GM12878 (cell line): ENCODE data around the gene PABPC1L. TPM values are rescaled to one million over a fixed set of nuclear protein-coding genes. Genes with fewer than 3 reads are reported as not detected.

Experiments
- ATAC-seq: fragments of 200-7000 bp; cut with Tn5 transposase; 3 replicates; pipeline ENCODE4 v1.9.1; 2020; ENCODE audit warnings: mild to moderate bottlenecking, moderate library complexity
- BruUV-seq: library from RNA; stranded (reverse); fragments of 400-500 nt; replicated peaks from 2 replicates; lab custom pipeline; 2021; lab: Mats Ljungman, UMichigan
- CTCF ChIA-PET: fragments of 300-600 bp; sonication (Branson Sonifier 250); formaldehyde crosslinking; extraction: SDS; loops from one replicate; lab custom pipeline; 2021; ENCODE audit warnings: inconsistent platforms; lab: Yijun Ruan, JAX
- POLR2A ChIA-PET: fragments of 350-600 bp; formaldehyde crosslinking; extraction: SDS; loops from one replicate; lab custom pipeline; 2021; ENCODE audit warnings: inconsistent platforms; lab: Charles Lee
- RAD21 ChIA-PET: fragments of 300-600 bp; sonication (Branson Sonifier 250); formaldehyde crosslinking; loops from one replicate; lab custom pipeline; 2023; ENCODE audit warnings: antibody characterized with exemption; ENCODE audit not compliant: unreplicated experiment; lab: Charles Lee
- SMC1A ChIA-PET: fragments of 300-600 bp; sonication (Branson Sonifier 250); formaldehyde crosslinking; loops from one replicate; lab custom pipeline; 2023; ENCODE audit not compliant: unreplicated experiment, uncharacterized antibody; lab: Charles Lee
- DNase-seq: peaks from one replicate; pipeline ENCODE4 v3.0.0-alpha.2; 2011; ENCODE audit warnings: low read depth, low spot score
- FAIRE-seq: peaks from 3 replicates; lab custom pipeline; 2011; peaks lifted over from hg19 to GRCh38; lab: Jason Lieb, UNC
- H2AFZ ChIP-seq: 2 replicates; pipeline ENCODE4 v1.6.0; 2011; ENCODE audit warnings: low read depth, low read length, control low read depth; ENCODE audit not compliant: control insufficient read depth
- H3K27ac ChIP-seq: 2 replicates; pipeline ENCODE4 v1.5.1; 2011; ENCODE audit warnings: control low read depth; ENCODE audit not compliant: control insufficient read depth, insufficient read depth
- H3K27me3 ChIP-seq, 2 experiments: replicated peaks in 1 of 2; 2 replicates each; pipeline versions ENCODE4 v1.6.0 to v1.6.1; 2011; ENCODE audit warnings: low read length in 1 of 2; ENCODE audit not compliant: control insufficient read depth in 2 of 2, insufficient read depth in 2 of 2
- H3K36me3 ChIP-seq, 2 experiments: 2 replicates each; pipeline ENCODE4 v1.5.1; 2011; ENCODE audit warnings: low read length in 1 of 2; ENCODE audit not compliant: control insufficient read depth in 2 of 2, insufficient read depth in 2 of 2
- H3K4me1 ChIP-seq: 2 replicates; pipeline ENCODE4 v1.6.1; 2011; ENCODE audit warnings: mild to moderate bottlenecking, low read length, moderate library complexity, mixed read lengths; ENCODE audit not compliant: control insufficient read depth, insufficient read depth
- H3K4me2 ChIP-seq: 2 replicates; pipeline ENCODE4 v1.6.0; 2011; ENCODE audit warnings: control low read depth; ENCODE audit not compliant: control insufficient read depth, insufficient read depth
- H3K4me3 ChIP-seq: fragments of 200-600 bp; sonication (generic); 2 replicates; pipeline ENCODE4 v1.5.1; 2016
- H3K79me2 ChIP-seq: 2 replicates; pipeline ENCODE4 v1.6.0; 2011; ENCODE audit warnings: low read length; ENCODE audit not compliant: control insufficient read depth, insufficient read depth
- H3K9ac ChIP-seq: 2 replicates; pipeline ENCODE4 v1.8.0; 2011; ENCODE audit warnings: low read length, control low read depth, mixed read lengths; ENCODE audit not compliant: control insufficient read depth, insufficient read depth
- H3K9me3 ChIP-seq: replicated peaks from 3 replicates; pipeline ENCODE4 v1.5.1; 2011; ENCODE audit warnings: mild to moderate bottlenecking, low read length; ENCODE audit not compliant: control insufficient read depth, insufficient read depth
- H4K20me1 ChIP-seq: 2 replicates; pipeline ENCODE4 v1.6.0; 2011; ENCODE audit not compliant: control insufficient read depth, insufficient read depth
- CBFB ChIP-seq: IDR thresholded peaks from 2 replicates; pipeline ENCODE4 v1.6.1; 2016; ENCODE audit warnings: antibody characterized with exemption, low read depth
- CBX3 ChIP-seq: fragments of 200-600 bp; sonication (generic); IDR thresholded peaks from 2 replicates; pipeline ENCODE4 v1.6.1; 2016; ENCODE audit warnings: low read depth, borderline replicate concordance
- ELK1 ChIP-seq: IDR thresholded peaks from 2 replicates; pipeline ENCODE4 v1.6.1; 2012; ENCODE audit warnings: low read depth, low read length, improper control_type of control experiment
- NR2F1 ChIP-seq: fragments of 450-650 bp; conservative IDR thresholded peaks from 2 replicates; pipeline ENCODE4 v1.6.1; 2017; ENCODE audit warnings: mild to moderate bottlenecking
- PKNOX1 ChIP-seq: fragments of 450-650 bp; IDR thresholded peaks from 2 replicates; pipeline ENCODE4 v1.6.1; 2016; ENCODE audit warnings: mild to moderate bottlenecking
- RELA ChIP-seq: fragments of 450-650 bp; IDR thresholded peaks from 2 replicates; pipeline ENCODE4 v1.8.0; 2014; ENCODE audit warnings: borderline replicate concordance; ENCODE audit not compliant: partially characterized antibody
- SMAD1 ChIP-seq: fragments of 450-650 bp; IDR thresholded peaks from 2 replicates; pipeline ENCODE4 v1.6.1; 2018; ENCODE audit warnings: mild to moderate bottlenecking, low read depth; ENCODE audit not compliant: partially characterized antibody
- SMARCA5 ChIP-seq: fragments of 450-650 bp; IDR thresholded peaks from 2 replicates; pipeline ENCODE4 v1.6.1; 2017; ENCODE audit warnings: mild to moderate bottlenecking
- SMC3 ChIP-seq: IDR thresholded peaks from 2 replicates; pipeline ENCODE4 v1.6.1; 2011; ENCODE audit warnings: low read length, improper control_type of control experiment, borderline replicate concordance
- ZBED1 ChIP-seq: IDR thresholded peaks from 2 replicates; pipeline ENCODE4 v1.6.1; 2016; ENCODE audit warnings: borderline replicate concordance
- ZNF384 ChIP-seq: IDR thresholded peaks from 2 replicates; pipeline ENCODE4 v1.6.1; 2012; ENCODE audit warnings: low read depth, mild to moderate bottlenecking, low read length, improper control_type of control experiment, borderline replicate concordance
- ZZZ3 ChIP-seq: IDR thresholded peaks from 2 replicates; pipeline ENCODE4 v1.6.1; 2011; ENCODE audit warnings: low read depth; ENCODE audit not compliant: control insufficient read depth, insufficient read length
- WGBS: methylation state at CpG from one replicate; pipeline ENCODE4 v1.1.6; 2016; ENCODE audit warnings: low lambda C conversion rate; ENCODE audit not compliant: insufficient replicate concordance, insufficient coverage; ENCODE audit errors: missing lambda C conversion rate; 5-methylcytosine and 5-hydroxymethylcytosine counted together
- in situ Hi-C: fragments of 300-500 bp; cut with MboI; formaldehyde crosslinking; loops from 9 replicates; pipeline ENCODE4 v1.14.3; 2018; ENCODE audit warnings: mixed read lengths
- intact Hi-C: fragments of 100-400 bp; cut with micrococcal nuclease; formaldehyde crosslinking; loops from one replicate; pipeline ENCODE4 v1.14.2; 2022; ENCODE audit not compliant: unreplicated experiment
- polyA plus RNA-seq, 11 experiments: library from polyadenylated mRNA; depleted of rRNA in 4 of 11; unstranded in 6 of 11; stranded (reverse) in 5 of 11; fragments of >200 nt; fragmentation: Nextera tagmentation in 4 of 11; fragmentation: Illumina TruSeq in 1 of 11; extraction: Ambion mirVana in 4 of 11; extraction: Trizol in 1 of 11; gene quantifications; 1 replicate in 1 of 11; 2 replicates in 10 of 11; pipeline versions ENCODE4 v1.2.1 to v1.2.3, GENCODE V29; 2011 to 2016; ENCODE audit warnings: inconsistent platforms in 2 of 11, missing spikeins in 2 of 11, low read depth in 1 of 11
- total RNA-seq, 4 experiments: library from RNA; depleted of rRNA in 3 of 4; stranded (reverse); fragments of >200 nt in 3 of 4; fragmentation: Illumina TruSeq in 1 of 4; extraction: Trizol in 1 of 4; gene quantifications; 2 replicates each; pipeline versions ENCODE4 v1.2.1 to v1.2.3, GENCODE V29; 2013 to 2021
- TF ChIP-seq, protein P1 (sequence below), 3 experiments: IDR thresholded peaks in 2 of 3; conservative IDR thresholded peaks in 1 of 3; 2 replicates each; pipeline ENCODE4 v1.5.1; 2011; ENCODE audit warnings: low read depth in 3 of 3, low read length in 3 of 3, mild to moderate bottlenecking in 3 of 3, control low read depth in 2 of 3, moderate library complexity in 2 of 3, inconsistent platforms in 1 of 3, mixed read lengths in 1 of 3; ENCODE audit not compliant: control insufficient read depth in 2 of 3, insufficient read depth in 1 of 3; ENCODE audit errors: extremely low read depth in 1 of 3
- TF ChIP-seq, protein P2 (sequence below): fragments of 450-650 bp; conservative IDR thresholded peaks from 2 replicates; pipeline ENCODE4 v1.6.1; 2017; ENCODE audit warnings: mild to moderate bottlenecking, moderate library complexity
- TF ChIP-seq, protein P3 (sequence below): IDR thresholded peaks from 2 replicates; pipeline ENCODE4 v1.6.1; 2011; ENCODE audit warnings: low read depth, low read length, improper control_type of control experiment, borderline replicate concordance

Gene PABPC1L
- total and polyA plus RNA-seq, 10 of the 15 experiments (the other 5 are each of a cell fraction or from before 2014, with no cell fraction given) = 6.1 to 66.8 (median 11.9) TPM

GRCh38 chr20:44961870-44962267 lies 52.0 kb downstream of the PABPC1L start:
- Histone ChIP-seq H3K4me2 (no peak overlapping the region), H3K27ac (no peak overlapping the region), H3K4me3 (no peak overlapping the region), H3K79me2 (peaks cover 47% of the 10 kb centered on the region), H3K36me3 (peaks cover 0 to 9% of the 10 kb centered on the region in 2 experiments; a peak in 2 of 4 replicates), H4K20me1 (0 out of 2 replicates have a peak, but pooled peaks cover 3% of the 10 kb centered on the region), H3K4me1 (peaks cover 22% of the 10 kb centered on the region), H2AFZ (no peak overlapping the region), H3K9me3 (no peaks in the 10 kb centered on the region), H3K9ac (no peak overlapping the region), H3K27me3 (no peaks in the 10 kb centered on the region)
- intact Hi-C loops = no loop called here
- SMC1A ChIA-PET = interaction anchor here (1.0 to 6.6 kb wide), 3 partner anchors 16 to 49 kb away, joined by 3 to 66 read pairs (median 3); no protein-coding TSS in a partner anchor
- POLR2A ChIA-PET = interaction anchor here (0.6 kb wide), 2 partner anchors 148 to 265 kb away, joined by 4 to 8 read pairs; no protein-coding TSS in a partner anchor
- in situ Hi-C loops = no loop called here
- FAIRE-seq = no peak
- CTCF ChIA-PET = interaction anchor here (2.7 to 4.2 kb wide), 2 partner anchors 9 to 14 kb away, joined by 9 to 21 read pairs; no protein-coding TSS in a partner anchor
- DNase-seq = no peak
- ATAC-seq = no peak
- no TSS peak for BruUV-seq
- RAD21 ChIA-PET = interaction anchor here (0.6 kb wide), 1 partner anchor 390 kb away, joined by 3 read pairs; no protein-coding TSS in a partner anchor
- WGBS = 81% methylated on average over 3 of the region's 3 CpGs
- TF ChIP-seq CBFB = no peak
- TF ChIP-seq, protein P1, sequence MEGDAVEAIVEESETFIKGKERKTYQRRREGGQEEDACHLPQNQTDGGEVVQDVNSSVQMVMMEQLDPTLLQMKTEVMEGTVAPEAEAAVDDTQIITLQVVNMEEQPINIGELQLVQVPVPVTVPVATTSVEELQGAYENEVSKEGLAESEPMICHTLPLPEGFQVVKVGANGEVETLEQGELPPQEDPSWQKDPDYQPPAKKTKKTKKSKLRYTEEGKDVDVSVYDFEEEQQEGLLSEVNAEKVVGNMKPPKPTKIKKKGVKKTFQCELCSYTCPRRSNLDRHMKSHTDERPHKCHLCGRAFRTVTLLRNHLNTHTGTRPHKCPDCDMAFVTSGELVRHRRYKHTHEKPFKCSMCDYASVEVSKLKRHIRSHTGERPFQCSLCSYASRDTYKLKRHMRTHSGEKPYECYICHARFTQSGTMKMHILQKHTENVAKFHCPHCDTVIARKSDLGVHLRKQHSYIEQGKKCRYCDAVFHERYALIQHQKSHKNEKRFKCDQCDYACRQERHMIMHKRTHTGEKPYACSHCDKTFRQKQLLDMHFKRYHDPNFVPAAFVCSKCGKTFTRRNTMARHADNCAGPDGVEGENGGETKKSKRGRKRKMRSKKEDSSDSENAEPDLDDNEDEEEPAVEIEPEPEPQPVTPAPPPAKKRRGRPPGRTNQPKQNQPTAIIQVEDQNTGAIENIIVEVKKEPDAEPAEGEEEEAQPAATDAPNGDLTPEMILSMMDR (IDR thresholded peaks at IDR 0.05 in 2 of 3, conservative IDR thresholded peaks at IDR 0.05 in 1 of 3; ENCODE audit: control insufficient read depth in 2 of 3, extremely low read depth in 1 of 3, insufficient read depth in 1 of 3, low read depth in 3 of 3, low read length in 3 of 3) = no peak
- no peak for TF ChIP-seq CBX3
- TF ChIP-seq ZZZ3 = no peak
- no peak for TF ChIP-seq RELA
- no peak for TF ChIP-seq NR2F1
- TF ChIP-seq PKNOX1 = no peak
- TF ChIP-seq, protein P2, sequence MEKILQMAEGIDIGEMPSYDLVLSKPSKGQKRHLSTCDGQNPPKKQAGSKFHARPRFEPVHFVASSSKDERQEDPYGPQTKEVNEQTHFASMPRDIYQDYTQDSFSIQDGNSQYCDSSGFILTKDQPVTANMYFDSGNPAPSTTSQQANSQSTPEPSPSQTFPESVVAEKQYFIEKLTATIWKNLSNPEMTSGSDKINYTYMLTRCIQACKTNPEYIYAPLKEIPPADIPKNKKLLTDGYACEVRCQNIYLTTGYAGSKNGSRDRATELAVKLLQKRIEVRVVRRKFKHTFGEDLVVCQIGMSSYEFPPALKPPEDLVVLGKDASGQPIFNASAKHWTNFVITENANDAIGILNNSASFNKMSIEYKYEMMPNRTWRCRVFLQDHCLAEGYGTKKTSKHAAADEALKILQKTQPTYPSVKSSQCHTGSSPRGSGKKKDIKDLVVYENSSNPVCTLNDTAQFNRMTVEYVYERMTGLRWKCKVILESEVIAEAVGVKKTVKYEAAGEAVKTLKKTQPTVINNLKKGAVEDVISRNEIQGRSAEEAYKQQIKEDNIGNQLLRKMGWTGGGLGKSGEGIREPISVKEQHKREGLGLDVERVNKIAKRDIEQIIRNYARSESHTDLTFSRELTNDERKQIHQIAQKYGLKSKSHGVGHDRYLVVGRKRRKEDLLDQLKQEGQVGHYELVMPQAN = no peak
- TF ChIP-seq ZBED1 = no peak
- TF ChIP-seq SMAD1 = no peak
- no peak for TF ChIP-seq ZNF384
- no peak for TF ChIP-seq SMC3
- no peak for TF ChIP-seq SMARCA5
- no peak for TF ChIP-seq ELK1
- TF ChIP-seq, protein P3, sequence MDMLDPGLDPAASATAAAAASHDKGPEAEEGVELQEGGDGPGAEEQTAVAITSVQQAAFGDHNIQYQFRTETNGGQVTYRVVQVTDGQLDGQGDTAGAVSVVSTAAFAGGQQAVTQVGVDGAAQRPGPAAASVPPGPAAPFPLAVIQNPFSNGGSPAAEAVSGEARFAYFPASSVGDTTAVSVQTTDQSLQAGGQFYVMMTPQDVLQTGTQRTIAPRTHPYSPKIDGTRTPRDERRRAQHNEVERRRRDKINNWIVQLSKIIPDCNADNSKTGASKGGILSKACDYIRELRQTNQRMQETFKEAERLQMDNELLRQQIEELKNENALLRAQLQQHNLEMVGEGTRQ = no peak
